ENCODE results near the gene TXNDC5.

Gene TXNDC5

GRCh38 chr6:7910654-7911344, at the start of gene TXNDC5:
Gene TXNDC5, minus strand, starts transcription at chr6:7910788. Its CDS starts 12 bp downstream, at chr6:7910776.
- Histone ChIP-seq H3K4me3 (peak within 1 kb of the TSS; percentile 79 to 92 (median 88)), H3K4me2 (peak within 1 kb of the TSS; percentile 88 to 99 (median 97)), H3K9me3 (replicated peaks in 1 of 11) (peaks cover 0 to 1% (median 0%) of the 10 kb centered on the region in 11 experiments; a peak in 2 of 22 replicates), H3K27ac (peak within 1 kb of the TSS; percentile 75 to 90 (median 82); a peak in 21 of 22 replicates), H3K4me1 (peaks cover 34 to 54% (median 38%) of the 10 kb centered on the region in 10 experiments), H4K20me1 (peaks cover 17 to 41% (median 34%) of the 10 kb centered on the region in 11 experiments; a peak in 20 of 22 replicates), H3K27me3 (no peaks in the 10 kb centered on the region), H3K9ac (peak within 1 kb of the TSS; percentile 86 to 95 (median 90)), H3K36me3 (peaks cover 0 to 23% (median 12%) of the 10 kb centered on the region in 11 experiments; a peak in 15 of 22 replicates)
- TF ChIP-seq Cebpa-rat (IDR thresholded peaks at IDR 0.05) = no peak

DNA sequence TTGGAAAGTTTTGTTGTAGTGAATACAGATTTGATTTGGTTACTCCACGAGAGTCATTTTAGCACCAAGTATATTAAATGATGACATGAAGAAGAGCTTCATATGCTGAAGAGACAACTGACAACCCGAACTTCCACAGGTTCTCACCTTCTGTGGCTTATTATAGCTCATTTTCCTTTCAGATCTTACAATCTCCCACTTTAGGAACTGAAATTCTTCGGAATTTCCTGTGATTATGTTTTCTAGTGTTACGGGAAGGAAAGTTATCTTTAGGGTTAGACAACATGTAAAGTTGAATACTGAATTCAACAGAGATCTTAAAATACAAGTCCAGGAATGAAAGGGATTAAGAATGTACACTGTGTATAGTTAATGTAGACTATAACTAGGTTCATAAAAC, 49.6 kb upstream of the TXNDC5 start:
- no peak overlapping the region for H3K9ac ChIP-seq

DNA sequence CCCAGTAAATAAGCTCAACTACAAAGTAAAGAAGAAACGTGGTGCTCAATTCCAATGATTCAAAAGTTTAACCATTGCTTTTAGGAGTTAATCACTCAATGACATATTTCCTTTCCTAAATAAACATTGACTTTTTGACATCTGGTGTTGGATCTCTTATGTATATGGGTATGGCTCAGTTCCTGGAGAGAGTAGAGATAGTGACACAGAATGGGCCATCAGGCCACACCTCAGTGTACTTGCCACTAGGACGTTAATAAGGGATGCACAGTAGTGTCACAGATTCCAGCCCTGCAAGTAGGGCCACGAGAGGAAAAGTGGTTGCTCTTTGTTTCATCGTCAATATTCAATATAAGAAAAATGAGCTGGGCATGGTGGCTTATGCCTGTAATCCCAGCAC, 48.9 kb upstream of the TXNDC5 start:
- no peaks in the 10 kb centered on the region for H3K27me3 ChIP-seq
- TF ChIP-seq Cebpa-rat (IDR thresholded peaks at IDR 0.05) = no peak
- no peak overlapping the region for H3K4me2 ChIP-seq
- no peaks in the 10 kb centered on the region for H4K20me1 ChIP-seq
- H3K9ac ChIP-seq = no peak overlapping the region
- no peak overlapping the region for H3K27ac ChIP-seq
- peaks cover 0 to 12% (median 9%) of the 10 kb centered on the region in 11 experiments; a peak in 12 of 22 replicates for H3K9me3 ChIP-seq (replicated peaks in 1 of 11)
- H3K36me3 ChIP-seq = no peaks in the 10 kb centered on the region
- no peak overlapping the region for H3K4me3 ChIP-seq
- peaks cover 1 to 20% (median 12%) of the 10 kb centered on the region in 10 experiments; a peak in 18 of 20 replicates for H3K4me1 ChIP-seq

More for the DNA sequence above, 49.6 kb upstream of the TXNDC5 start:
- Histone ChIP-seq H3K27ac (no peak overlapping the region), H3K27me3 (no peaks in the 10 kb centered on the region), H4K20me1 (no peaks in the 10 kb centered on the region), H3K4me3 (no peak overlapping the region), H3K36me3 (no peaks in the 10 kb centered on the region), H3K4me1 (peaks cover 0 to 20% (median 10%) of the 10 kb centered on the region in 10 experiments; a peak in 13 of 20 replicates), H3K9me3 (replicated peaks in 1 of 11) (peaks cover 0 to 17% (median 9%) of the 10 kb centered on the region in 11 experiments; a peak in 12 of 22 replicates), H3K4me2 (no peak overlapping the region)
- TF ChIP-seq Cebpa-rat (IDR thresholded peaks at IDR 0.05) = no peak

DNA sequence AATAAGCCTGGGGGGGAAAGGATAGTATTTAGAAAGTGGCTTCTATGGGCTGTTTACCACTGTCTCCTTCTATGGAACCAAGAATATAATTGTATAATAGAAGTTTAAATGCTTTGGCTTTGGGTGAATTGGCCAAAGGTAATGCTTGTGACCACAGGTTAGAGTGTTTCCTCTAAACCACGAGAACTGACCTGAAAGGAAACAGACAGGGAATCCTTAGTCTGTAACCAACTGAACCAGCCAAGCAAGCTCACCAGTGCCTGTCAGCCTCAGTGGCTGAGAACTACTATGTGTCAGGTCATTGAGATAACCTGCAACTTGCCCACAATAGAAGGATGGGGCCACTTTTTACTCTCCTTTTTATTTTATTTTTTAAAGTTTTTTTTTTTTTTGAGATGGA, 47.9 kb upstream of the TXNDC5 start:
- H4K20me1 ChIP-seq = no peaks in the 10 kb centered on the region
- no peak overlapping the region for H3K4me3 ChIP-seq
- peaks cover 4 to 22% (median 14%) of the 10 kb centered on the region in 10 experiments; a peak in 18 of 20 replicates for H3K4me1 ChIP-seq
- H3K9me3 ChIP-seq (replicated peaks in 1 of 11) = peaks cover 0 to 12% (median 9%) of the 10 kb centered on the region in 11 experiments; a peak in 12 of 22 replicates
- H3K27me3 ChIP-seq = no peaks in the 10 kb centered on the region
- no peak overlapping the region for H3K4me2 ChIP-seq
- no peak overlapping the region for H3K9ac ChIP-seq
- TF ChIP-seq Cebpa-rat (IDR thresholded peaks at IDR 0.05) = no peak
- no peak overlapping the region for H3K27ac ChIP-seq
- no peaks in the 10 kb centered on the region for H3K36me3 ChIP-seq

DNA sequence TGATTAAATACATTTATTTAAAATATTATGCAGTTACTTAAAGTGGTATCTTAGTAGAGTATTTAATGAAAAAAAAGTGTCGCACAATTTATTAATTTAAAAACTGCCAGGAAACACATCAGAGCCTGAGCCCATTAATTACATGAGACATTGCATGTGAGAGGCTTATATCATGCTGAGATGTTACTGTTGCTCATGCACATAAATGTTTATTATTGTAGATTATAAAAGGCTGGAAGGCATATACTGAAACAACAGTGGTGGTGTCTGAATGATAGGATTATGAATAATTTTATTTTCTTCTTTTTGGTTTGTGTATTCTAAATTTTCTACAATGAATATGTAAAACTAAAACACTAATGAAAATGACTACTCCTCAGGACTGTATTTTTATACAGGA, 45.7 kb upstream of the TXNDC5 start:
- H3K27ac ChIP-seq = no peak overlapping the region

DNA sequence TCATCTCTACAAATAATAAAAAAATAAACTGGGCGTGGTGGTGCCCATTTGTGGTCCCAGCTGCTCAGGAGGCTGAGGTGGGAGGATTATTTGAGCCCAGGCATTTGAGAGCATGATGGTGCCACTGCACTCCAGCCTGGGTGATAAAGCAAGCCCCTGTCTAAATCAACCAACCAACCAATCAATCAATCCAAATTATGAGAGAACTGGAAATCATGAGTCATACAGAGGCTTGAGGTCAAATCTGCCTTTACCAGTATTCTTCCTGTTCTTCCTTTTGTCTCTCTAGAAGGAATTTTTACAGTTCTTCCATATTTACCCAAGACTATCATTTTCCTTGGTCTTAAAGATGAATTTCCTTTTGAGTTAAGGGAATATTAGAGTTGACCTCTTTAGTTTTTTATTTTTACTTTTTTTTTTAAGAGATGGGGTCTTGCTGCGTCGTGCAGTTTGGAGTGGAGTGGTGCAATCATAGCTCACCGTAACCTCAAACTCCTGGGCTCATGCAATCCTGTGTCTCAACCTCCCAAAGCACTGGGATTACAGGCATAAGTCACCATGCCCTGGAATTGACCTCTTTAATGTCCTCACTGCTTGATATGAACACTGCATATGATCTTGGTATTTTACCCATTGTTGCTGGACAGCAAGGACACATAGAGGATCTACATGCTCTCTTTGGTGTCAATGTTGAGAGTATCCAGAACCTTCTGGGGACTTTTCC, 44.1 kb upstream of the TXNDC5 start:
- Histone ChIP-seq H3K27me3 (no peaks in the 10 kb centered on the region), H3K27ac (no peak overlapping the region), H3K9ac (no peak overlapping the region), H3K9me3 (replicated peaks in 1 of 11) (peaks cover 0 to 6% (median under 1%) of the 10 kb centered on the region in 11 experiments; a peak in 5 of 22 replicates), H3K36me3 (no peaks in the 10 kb centered on the region), H3K4me1 (peaks cover 0 to 17% (median 5%) of the 10 kb centered on the region in 10 experiments; a peak in 7 of 20 replicates), H3K4me2 (peak overlapping the region in 3 of 11 experiments; percentile 35 to 51 (median 43); a peak in 4 of 22 replicates), H4K20me1 (no peaks in the 10 kb centered on the region), H3K4me3 (no peak overlapping the region)
- TF ChIP-seq Cebpa-rat (IDR thresholded peaks at IDR 0.05) = no peak

More for the DNA sequence above, 45.7 kb upstream of the TXNDC5 start:
- Histone ChIP-seq H3K4me2 (no peak overlapping the region), H3K4me3 (no peak overlapping the region), H3K4me1 (peaks cover 0 to 22% (median 6%) of the 10 kb centered on the region in 10 experiments; a peak in 7 of 20 replicates), H3K27me3 (no peaks in the 10 kb centered on the region), H3K9me3 (replicated peaks in 1 of 11) (peaks cover 0 to 4% (median 2%) of the 10 kb centered on the region in 11 experiments; a peak in 10 of 22 replicates), H4K20me1 (no peaks in the 10 kb centered on the region), H3K9ac (no peak overlapping the region), H3K36me3 (no peaks in the 10 kb centered on the region)
- no peak for TF ChIP-seq Cebpa-rat (IDR thresholded peaks at IDR 0.05)

- Histone ChIP-seq H3K9ac (no peak overlapping the region), H3K27ac (no peak overlapping the region), H3K4me2 (no peak overlapping the region; a peak in 1 of 22 replicates), H3K4me1 (peaks cover 0 to 17% (median 5%) of the 10 kb centered on the region in 10 experiments; a peak in 7 of 20 replicates), H3K27me3 (no peaks in the 10 kb centered on the region), H3K9me3 (replicated peaks in 1 of 11) (peaks cover 8 to 15% (median 10%) of the 10 kb centered on the region in 11 experiments), H3K36me3 (no peaks in the 10 kb centered on the region), H3K4me3 (no peak overlapping the region), H4K20me1 (no peaks in the 10 kb centered on the region)
- TF ChIP-seq Cebpa-rat (IDR thresholded peaks at IDR 0.05) = no peak
Observed at GRCh38 chr6:7953753-7954152, 43.2 kb upstream of the TXNDC5 start.

DNA sequence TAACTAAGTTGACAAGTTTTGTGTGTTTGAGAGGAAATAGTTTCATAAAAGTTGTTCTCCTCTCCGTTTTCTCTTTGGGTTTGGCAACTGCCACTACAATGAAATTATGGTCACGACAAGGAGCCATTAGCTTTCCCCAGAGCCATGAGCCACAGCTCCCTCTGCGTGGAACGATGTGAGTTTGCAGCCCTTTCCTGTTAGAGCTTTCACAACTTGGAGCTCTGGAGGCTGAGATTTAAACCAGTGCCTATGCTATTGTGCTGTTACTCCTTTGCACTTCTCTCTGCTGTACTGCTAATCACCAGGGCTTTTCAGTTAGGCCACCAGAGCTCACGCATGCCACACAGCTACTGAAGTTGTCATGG, 29.3 kb upstream of the TXNDC5 start:
- H3K9me3 ChIP-seq (replicated peaks in 1 of 11) = peaks cover 0 to 8% (median 0%) of the 10 kb centered on the region in 11 experiments; a peak in 3 of 22 replicates
- H3K4me2 ChIP-seq = peak overlapping the region; percentile 68 to 90 (median 85)
- H3K27me3 ChIP-seq = no peaks in the 10 kb centered on the region
- H3K4me3 ChIP-seq = peak overlapping the region in 5 of 10 experiments; percentile 0 to 18 (median 9); a peak in 5 of 20 replicates
- H4K20me1 ChIP-seq = no peaks in the 10 kb centered on the region
- peaks cover 32 to 38% (median 35%) of the 10 kb centered on the region in 10 experiments for H3K4me1 ChIP-seq
- peak overlapping the region in 10 of 11 experiments; percentile 11 to 75 (median 51); a peak in 16 of 22 replicates for H3K27ac ChIP-seq
- peak in 3 of 11 experiments; percentile 72 to 95 (median 83); a peak in 6 of 22 replicates for TF ChIP-seq Cebpa-rat (IDR thresholded peaks at IDR 0.05)
- H3K36me3 ChIP-seq = no peaks in the 10 kb centered on the region
- H3K9ac ChIP-seq = peak overlapping the region in 7 of 11 experiments; percentile 0 to 63 (median 16); a peak in 7 of 22 replicates
